H9 (cell line): Measurements from ENCODE around the gene PIAS4. TPM values are rescaled to one million over a fixed set of nuclear protein-coding genes. Genes with fewer than 3 reads are reported as not detected.
"Not testable (repeated sequence)": the region's sequence is repeated elsewhere in the genome, so short reads cannot be mapped to it uniquely, and the experiment has no call there.

Experiments used
- DNase-seq: peaks from one replicate; pipeline ENCODE4 v3.0.0-alpha.2; 2017
- H2AFZ ChIP-seq: one replicate; pipeline ENCODE4 v1.6.1; 2013; ENCODE audit warnings: mild to moderate bottlenecking, low read length, control low read depth, moderate library complexity
- H2AK5ac ChIP-seq: 2 replicates; pipeline ENCODE4 v1.6.1; 2013; ENCODE audit warnings: low read length, control low read depth, mixed read lengths; ENCODE audit not compliant: insufficient read length
- H2BK120ac ChIP-seq: one replicate; pipeline ENCODE4 v1.6.1; 2013; ENCODE audit warnings: low read depth, mild to moderate bottlenecking, low read length, control low read depth, inconsistent platforms; ENCODE audit not compliant: poor library complexity, severe bottlenecking
- H2BK12ac ChIP-seq: 2 replicates; pipeline ENCODE4 v1.6.1; 2013; ENCODE audit warnings: low read length, control low read depth, mixed read lengths, low read depth; ENCODE audit not compliant: insufficient read length
- H2BK15ac ChIP-seq: 2 replicates; pipeline ENCODE4 v1.6.1; 2013; ENCODE audit warnings: low read depth, low read length, control low read depth
- H2BK20ac ChIP-seq: one replicate; pipeline ENCODE4 v1.6.1; 2013; ENCODE audit warnings: low read depth, mild to moderate bottlenecking, low read length, control low read depth, inconsistent platforms; ENCODE audit not compliant: poor library complexity, severe bottlenecking
- H2BK5ac ChIP-seq: 2 replicates; pipeline ENCODE4 v1.6.1; 2013; ENCODE audit warnings: low read length, control low read depth, mixed read lengths; ENCODE audit not compliant: insufficient read length
- H3K14ac ChIP-seq: 2 replicates; pipeline ENCODE4 v1.6.1; 2013; ENCODE audit warnings: low read length, control low read depth; ENCODE audit not compliant: insufficient read depth
- H3K18ac ChIP-seq: 2 replicates; pipeline ENCODE4 v1.6.1; 2013; ENCODE audit warnings: low read depth, mild to moderate bottlenecking, mixed read lengths, low read length, control low read depth; ENCODE audit not compliant: insufficient read length
- H3K23ac ChIP-seq: 2 replicates; pipeline ENCODE4 v1.6.1; 2013; ENCODE audit warnings: low read length, control low read depth, mixed read lengths, low read depth; ENCODE audit not compliant: insufficient read length
- H3K23me2 ChIP-seq: 2 replicates; pipeline ENCODE4 v1.6.1; 2013; ENCODE audit warnings: low read depth, mild to moderate bottlenecking, mixed read lengths, low read length, control low read depth; ENCODE audit not compliant: insufficient read length, poor library complexity, severe bottlenecking
- H3K27ac ChIP-seq: 2 replicates; pipeline ENCODE4 v1.5.1; 2013; ENCODE audit warnings: low read length, control low read depth, mixed read lengths, low read depth; ENCODE audit not compliant: insufficient read length
- H3K27me3 ChIP-seq: 2 replicates; pipeline ENCODE4 v1.6.1; 2013; ENCODE audit warnings: low read length, control low read depth, inconsistent platforms; ENCODE audit not compliant: insufficient read depth
- H3K4ac ChIP-seq: 2 replicates; pipeline ENCODE4 v1.6.1; 2013; ENCODE audit warnings: low read depth, mild to moderate bottlenecking, control low read depth, inconsistent platforms, low read length, moderate library complexity
- H3K4me1 ChIP-seq: 2 replicates; pipeline ENCODE4 v1.6.1; 2013; ENCODE audit warnings: low read length, control low read depth, inconsistent platforms; ENCODE audit not compliant: insufficient read depth
- H3K4me2 ChIP-seq: 2 replicates; pipeline ENCODE4 v1.6.1; 2013; ENCODE audit warnings: low read length, control low read depth, mixed read lengths; ENCODE audit not compliant: insufficient read length, insufficient read depth
- H3K56ac ChIP-seq: 2 replicates; pipeline ENCODE4 v1.6.1; 2013; ENCODE audit warnings: low read depth, mild to moderate bottlenecking, mixed read lengths, low read length, control low read depth; ENCODE audit not compliant: insufficient read length
- H3K79me1 ChIP-seq: 2 replicates; pipeline ENCODE4 v1.6.1; 2013; ENCODE audit warnings: low read depth, mild to moderate bottlenecking, moderate library complexity, low read length, control low read depth, inconsistent platforms; ENCODE audit not compliant: insufficient read depth, poor library complexity, severe bottlenecking
- H3K79me2 ChIP-seq: 2 replicates; pipeline ENCODE4 v1.6.1; 2013; ENCODE audit warnings: low read length, control low read depth, inconsistent platforms; ENCODE audit not compliant: insufficient read depth
- H3K9ac ChIP-seq: 2 replicates; pipeline ENCODE4 v1.6.1; 2013; ENCODE audit warnings: low read length, control low read depth, mixed read lengths; ENCODE audit not compliant: insufficient read length; ENCODE audit errors: extremely low read depth
- H3K9me3 ChIP-seq: one replicate; pipeline ENCODE4 v1.6.1; 2013; ENCODE audit warnings: low read depth, low read length, inconsistent platforms; ENCODE audit not compliant: control insufficient read depth
- H3T11ph ChIP-seq: one replicate; pipeline ENCODE4 v1.6.1; 2013; ENCODE audit warnings: mild to moderate bottlenecking, low read length, control low read depth, inconsistent platforms
- H4K20me1 ChIP-seq: one replicate; pipeline ENCODE4 v1.6.1; 2013; ENCODE audit not compliant: control insufficient read depth, insufficient read length, insufficient read depth
- H4K5ac ChIP-seq: 2 replicates; pipeline ENCODE4 v1.6.1; 2013; ENCODE audit warnings: low read depth, mild to moderate bottlenecking, mixed read lengths, low read length, control low read depth; ENCODE audit not compliant: insufficient read length
- H4K8ac ChIP-seq: replicated peaks from 2 replicates; pipeline ENCODE4 v1.6.1; 2013; ENCODE audit warnings: low read length, control low read depth, mixed read lengths, low read depth; ENCODE audit not compliant: insufficient read length
- H4K91ac ChIP-seq: 2 replicates; pipeline ENCODE4 v1.6.1; 2013; ENCODE audit warnings: low read depth, mild to moderate bottlenecking, moderate library complexity, mixed read lengths, low read length, control low read depth; ENCODE audit not compliant: insufficient read length
- H3K27ac Mint-ChIP-seq, 3 experiments: 2 replicates in 2 of 3; 3 replicates in 1 of 3; pipeline ENCODE4 v1.8.0; 2020 to 2021; ENCODE audit warnings: mixed read lengths in 3 of 3, mild to moderate bottlenecking in 1 of 3, moderate library complexity in 1 of 3
- H3K27me3 Mint-ChIP-seq: 2 replicates; pipeline ENCODE4 v1.8.0; 2021; ENCODE audit warnings: low read depth, mild to moderate bottlenecking, moderate library complexity, mixed read lengths
- H3K36me3 Mint-ChIP-seq, 3 experiments: 2 replicates in 2 of 3; 3 replicates in 1 of 3; pipeline ENCODE4 v1.8.0; 2020 to 2021; ENCODE audit warnings: low read depth in 3 of 3, mixed read lengths in 3 of 3; ENCODE audit not compliant: insufficient read depth in 1 of 3
- H3K4me1 Mint-ChIP-seq, 2 experiments: 2 replicates each; pipeline ENCODE4 v1.8.0; 2020; ENCODE audit warnings: mixed read lengths in 2 of 2
- H3K4me3 Mint-ChIP-seq, 2 experiments: 2 replicates in 1 of 2; 3 replicates in 1 of 2; pipeline ENCODE4 v1.8.0; 2020 to 2021; ENCODE audit warnings: mild to moderate bottlenecking in 2 of 2, mixed read lengths in 2 of 2, moderate library complexity in 1 of 2
- H3K9me3 Mint-ChIP-seq, 2 experiments: 2 replicates in 1 of 2; 3 replicates in 1 of 2; pipeline ENCODE4 v1.8.0; 2020; ENCODE audit warnings: mild to moderate bottlenecking in 2 of 2, mixed read lengths in 2 of 2, moderate library complexity in 1 of 2
- CTCF ChIP-seq: fragments of 200-600 bp; sonication (generic); conservative IDR thresholded peaks from 3 replicates; pipeline ENCODE4 v1.8.0; 2021; ENCODE audit warnings: antibody characterized with exemption, mild to moderate bottlenecking
- WGBS: extraction: QIAGEN DNeasy Blood & Tissue Kit; methylation state at CpG from one replicate; pipeline ENCODE4 v1.1.7; 2013; ENCODE audit warnings: missing lambda C conversion rate, low lambda C conversion rate, mixed read lengths; ENCODE audit not compliant: insufficient read length; ENCODE audit errors: extremely low coverage; 5-methylcytosine and 5-hydroxymethylcytosine counted together
- total RNA-seq: library from RNA; stranded (reverse); gene quantifications from 2 replicates; pipeline ENCODE4 v1.2.1, GENCODE V29; 2021

The PIAS4 gene
- total RNA-seq, 1 experiment from 2014 or later = 52.0 TPM

DNA sequence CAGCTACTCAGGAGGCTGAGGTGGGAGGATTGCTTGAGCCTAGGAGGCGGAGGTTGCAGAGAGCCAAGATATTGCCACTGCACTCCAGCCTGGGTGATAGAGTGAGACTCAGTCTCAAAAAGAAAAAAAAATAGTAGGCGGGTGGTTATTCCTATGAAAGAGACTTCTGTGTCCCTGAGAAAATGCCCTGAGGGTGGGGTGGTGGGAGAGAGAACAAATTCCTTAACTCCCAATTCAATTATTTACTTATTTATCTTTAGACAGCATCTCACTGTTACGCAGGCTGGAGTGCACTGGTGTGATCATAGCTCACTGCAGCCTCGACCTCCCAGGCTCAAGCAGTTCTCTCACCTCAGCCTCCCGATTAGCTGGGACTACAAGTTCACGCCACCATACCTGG, 11.9 kb upstream of the PIAS4 start:
- Histone ChIP-seq H3K9ac (no peak overlapping the region), H2BK5ac (no peak overlapping the region), H3K4me1 (no peaks in the 10 kb centered on the region), H2BK20ac (no peak overlapping the region), H2BK15ac (no peak overlapping the region), H2BK120ac (no peak overlapping the region), H3K23ac (no peak overlapping the region), H3K27ac (no peak overlapping the region), H3T11ph (no peak overlapping the region), H3K79me2 (no peaks in the 10 kb centered on the region), H3K4ac (no peak overlapping the region), H3K56ac (no peak overlapping the region), H3K27me3 (no peaks in the 10 kb centered on the region), H3K14ac (no peak overlapping the region), H3K79me1 (no peaks in the 10 kb centered on the region), H4K8ac (no peak overlapping the region), H3K18ac (no peak overlapping the region), H4K20me1 (no peaks in the 10 kb centered on the region), H2AFZ (no peak overlapping the region), H4K5ac (no peak overlapping the region), H4K91ac (no peak overlapping the region), H2BK12ac (no peak overlapping the region), H3K4me2 (no peak overlapping the region), H3K23me2 (no peaks in the 10 kb centered on the region), H3K9me3 (no peaks in the 10 kb centered on the region), H2AK5ac (no peak overlapping the region)
- TF ChIP-seq CTCF = no peak
- Mint-ChIP-seq H3K36me3 (peaks cover 0 to 4% (median 0%) of the 10 kb centered on the region in 3 experiments; a peak in 3 of 7 replicates), H3K4me1 (0 out of 4 replicates have a peak, but pooled peaks cover 0 to 5% of the 10 kb centered on the region in 2 experiments), H3K27me3 (peaks cover 7% of the 10 kb centered on the region), H3K9me3 (peaks cover 0 to 4% of the 10 kb centered on the region in 2 experiments; a peak in 2 of 5 replicates), H3K27ac (no peak overlapping the region), H3K4me3 (no peak overlapping the region)
- DNase-seq = no peak
- WGBS = no CpG with 5 or more reads among the region's 6 CpGs

GRCh38 chr19:3998667-3999412, 8.7 kb upstream of the PIAS4 start:
- H4K20me1 ChIP-seq, H3K4me3 Mint-ChIP-seq: not testable (repeated sequence)

More at GRCh38 chr19:3998667-3999412, 8.7 kb upstream of the PIAS4 start:
- H3K79me1 ChIP-seq, H3K27me3 Mint-ChIP-seq, H3K56ac ChIP-seq, H3K23me2 ChIP-seq, H2BK120ac ChIP-seq, H4K8ac ChIP-seq, H3K9ac ChIP-seq, H3K4me2 ChIP-seq, H3K4me1 Mint-ChIP-seq, H3T11ph ChIP-seq, H3K18ac ChIP-seq, H3K9me3 ChIP-seq, H4K5ac ChIP-seq, H3K79me2 ChIP-seq, H2BK12ac ChIP-seq, H3K4ac ChIP-seq, H3K4me1 ChIP-seq, H3K36me3 Mint-ChIP-seq, H2AK5ac ChIP-seq, H3K27ac ChIP-seq, H4K91ac ChIP-seq, H2AFZ ChIP-seq, DNase-seq, H3K27ac Mint-ChIP-seq, H3K27me3 ChIP-seq, H2BK15ac ChIP-seq, H3K9me3 Mint-ChIP-seq, H2BK20ac ChIP-seq, H3K14ac ChIP-seq, H2BK5ac ChIP-seq, H3K23ac ChIP-seq: not testable (repeated sequence)
- no CpG with 5 or more reads among the region's 29 CpGs for WGBS
